Pancreas (tissue), 10 donors: ENCODE measurements around the gene SLC4A5. TPM values are rescaled to one million over a fixed set of nuclear protein-coding genes. Genes with fewer than 3 reads are reported as not detected.
A peak's percentile ranks its signal among the peaks of the same experiment; 100 is the strongest.

Experiments
- ATAC-seq, 4 donors: fragments of 200-7000 bp; cut with Tn5 transposase; one replicate each; pipeline versions ENCODE4 v1.8.0 to v1.9.1; 2020; ENCODE audit warnings: mild to moderate bottlenecking in 4 of 4, moderate library complexity in 4 of 4
- DNase-seq, 6 donors: peaks; one replicate each; pipeline ENCODE4 v3.0.0-alpha.2; 2020
- FAIRE-seq: peaks from 2 replicates; lab custom pipeline; 2012; peaks lifted over from hg19 to GRCh38; lab: Jason Lieb, UNC
- H3K27ac ChIP-seq, 4 donors: fragments of 200-600 bp; sonication (generic); 1 replicate in 3 of 4; 2 replicates in 1 of 4; pipeline versions ENCODE4 v1.5.0 to v1.8.0; 2020
- H3K27me3 ChIP-seq, 4 donors: fragments of 200-600 bp; one replicate each; pipeline ENCODE4 v1.8.0; 2021
- H3K36me3 ChIP-seq, 3 donors: fragments of 200-600 bp; sonication (generic) in 1 of 3; one replicate each; pipeline versions ENCODE4 v1.5.0 to v1.8.0; 2020 to 2021
- H3K4me1 ChIP-seq, 3 donors: fragments of 200-600 bp; one replicate each; pipeline ENCODE4 v1.8.0; 2021
- H3K4me3 ChIP-seq, 4 donors: fragments of 200-600 bp; sonication (generic) in 2 of 4; one replicate each; pipeline versions ENCODE4 v1.5.0 to v1.8.0; 2020 to 2021
- H3K9me3 ChIP-seq, 4 donors: fragments of 200-600 bp; one replicate each; pipeline ENCODE4 v1.8.0; 2021
- WGBS, 2 donors: extraction: QIAGEN DNeasy Blood & Tissue Kit; methylation state at CpG; one replicate each; pipeline ENCODE4 v1.1.7; 2013; 5-methylcytosine and 5-hydroxymethylcytosine counted together
- intact Hi-C, 3 donors: fragments of 100-400 bp; cut with DNase I; formaldehyde crosslinking; loops; one replicate each; pipeline versions ENCODE4 v1.11.1 to v1.14.2; 2022
- polyA plus RNA-seq, 2 donors: library from polyadenylated mRNA; stranded (reverse); fragments of 200-250 nt; gene quantifications; one replicate each; pipeline ENCODE4 v1.2.3, GENCODE V29; 2013
- total RNA-seq, 6 donors: library from RNA; stranded (reverse); fragmentation: NEBNext Ultra II Directional in 4 of 6; extraction: Animal tissue kit (Norgen Biotek cat#: 25700) in 4 of 6; gene quantifications; one replicate each; pipeline versions ENCODE4 v1.2.1 to v1.2.4, GENCODE V29; 2021 to 2023
- TF ChIP-seq, protein P1 (sequence below), 4 donors: fragments of 200-600 bp; sonication (generic) in 3 of 4; IDR thresholded peaks; one replicate each; pipeline versions ENCODE4 v1.5.0 to v1.8.0; 2021; ENCODE audit warnings: antibody characterized with exemption in 4 of 4
- donor health status: healthy with polysubstance abuse.
- donor health status: DM: no; HTN: no; CAD: no; lungs with moderate emphysema.
- donor health status: DM: no; HTN: no; CAD: no.
- donor health status: control.
- donor health status: control.
- donor health status: Bipolar disorder and iron deficiency.
- donor health status: DM: yes; HTN: yes; CAD: no.
- donor health status: DM: no; HTN: no; CAD: no.
- donor health status: DM: no; HTN: no; CAD: no.
- donor health status: DM: yes; HTN: yes; CAD: no.

SLC4A5 gene
- total and polyA plus RNA-seq, 8 donors = 0.60 to 2.2 (median 1.4) TPM

DNA sequence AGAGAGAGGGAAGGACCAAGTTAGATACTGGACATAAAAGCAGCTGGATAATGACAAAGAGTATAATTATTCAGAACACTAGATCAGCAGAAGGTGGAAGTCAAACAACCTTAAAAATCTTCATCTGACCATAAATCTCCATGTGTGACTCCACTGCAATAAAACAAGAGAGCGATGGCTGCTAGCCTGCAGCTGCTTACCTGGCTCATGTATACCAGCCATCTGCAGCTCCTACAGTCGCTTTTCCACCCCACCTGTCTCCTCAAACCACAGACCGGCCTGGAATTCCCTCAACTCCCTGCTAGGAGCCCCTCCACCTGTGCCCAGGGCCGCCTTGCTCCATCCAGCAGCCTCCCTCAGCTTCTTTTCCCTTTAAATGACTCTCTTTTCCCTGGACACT, 64.5 kb downstream of the SLC4A5 start:
- ATAC-seq = no peak
- H3K4me1 ChIP-seq = no peaks in the 10 kb centered on the region
- H3K9me3 ChIP-seq = no peaks in the 10 kb centered on the region
- 72 to 76% methylated on average over 4 of the region's 4 CpGs for WGBS, 2 donors
- no peak overlapping the region for H3K4me3 ChIP-seq
- FAIRE-seq = no peak
- no peaks in the 10 kb centered on the region for H3K27me3 ChIP-seq
- no peak overlapping the region for H3K27ac ChIP-seq
- DNase-seq = no peak
- intact Hi-C loops = no loop called here
- TF ChIP-seq, protein P1, sequence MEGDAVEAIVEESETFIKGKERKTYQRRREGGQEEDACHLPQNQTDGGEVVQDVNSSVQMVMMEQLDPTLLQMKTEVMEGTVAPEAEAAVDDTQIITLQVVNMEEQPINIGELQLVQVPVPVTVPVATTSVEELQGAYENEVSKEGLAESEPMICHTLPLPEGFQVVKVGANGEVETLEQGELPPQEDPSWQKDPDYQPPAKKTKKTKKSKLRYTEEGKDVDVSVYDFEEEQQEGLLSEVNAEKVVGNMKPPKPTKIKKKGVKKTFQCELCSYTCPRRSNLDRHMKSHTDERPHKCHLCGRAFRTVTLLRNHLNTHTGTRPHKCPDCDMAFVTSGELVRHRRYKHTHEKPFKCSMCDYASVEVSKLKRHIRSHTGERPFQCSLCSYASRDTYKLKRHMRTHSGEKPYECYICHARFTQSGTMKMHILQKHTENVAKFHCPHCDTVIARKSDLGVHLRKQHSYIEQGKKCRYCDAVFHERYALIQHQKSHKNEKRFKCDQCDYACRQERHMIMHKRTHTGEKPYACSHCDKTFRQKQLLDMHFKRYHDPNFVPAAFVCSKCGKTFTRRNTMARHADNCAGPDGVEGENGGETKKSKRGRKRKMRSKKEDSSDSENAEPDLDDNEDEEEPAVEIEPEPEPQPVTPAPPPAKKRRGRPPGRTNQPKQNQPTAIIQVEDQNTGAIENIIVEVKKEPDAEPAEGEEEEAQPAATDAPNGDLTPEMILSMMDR (IDR thresholded peaks at IDR 0.05) = no peak
- no peaks in the 10 kb centered on the region for H3K36me3 ChIP-seq

DNA sequence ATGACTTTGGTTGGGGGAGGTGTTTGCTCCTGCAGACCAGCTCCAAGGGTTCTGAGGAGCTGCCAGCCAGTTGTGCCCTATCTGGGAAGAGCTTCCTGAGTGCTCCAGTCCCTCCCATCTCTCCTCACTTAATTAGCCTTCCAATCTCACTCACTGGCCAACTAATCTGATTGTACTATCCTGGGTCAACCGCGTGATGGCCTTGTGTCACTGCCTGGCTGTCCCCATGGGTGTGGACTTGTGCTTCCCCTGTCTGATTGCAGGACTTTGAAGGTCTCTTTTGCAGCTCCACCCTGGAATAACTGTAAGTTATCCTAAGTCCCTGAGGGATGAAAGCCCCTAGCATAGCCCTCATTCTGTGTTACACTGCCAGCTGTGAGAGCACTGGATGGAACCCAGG, 65.0 kb downstream of the SLC4A5 start:
- no peak overlapping the region for H3K4me3 ChIP-seq
- no peaks in the 10 kb centered on the region for H3K36me3 ChIP-seq
- H3K9me3 ChIP-seq = no peaks in the 10 kb centered on the region
- TF ChIP-seq, protein P1 (IDR thresholded peaks at IDR 0.05) = no peak
- intact Hi-C loops = no loop called here
- no peaks in the 10 kb centered on the region for H3K4me1 ChIP-seq
- 54 to 67% methylated on average over 2 of the region's 2 CpGs for WGBS, 2 donors
- ATAC-seq (no peak), FAIRE-seq (no peak), DNase-seq (no peak)
- H3K27ac ChIP-seq = no peak overlapping the region
- H3K27me3 ChIP-seq = no peaks in the 10 kb centered on the region

DNA sequence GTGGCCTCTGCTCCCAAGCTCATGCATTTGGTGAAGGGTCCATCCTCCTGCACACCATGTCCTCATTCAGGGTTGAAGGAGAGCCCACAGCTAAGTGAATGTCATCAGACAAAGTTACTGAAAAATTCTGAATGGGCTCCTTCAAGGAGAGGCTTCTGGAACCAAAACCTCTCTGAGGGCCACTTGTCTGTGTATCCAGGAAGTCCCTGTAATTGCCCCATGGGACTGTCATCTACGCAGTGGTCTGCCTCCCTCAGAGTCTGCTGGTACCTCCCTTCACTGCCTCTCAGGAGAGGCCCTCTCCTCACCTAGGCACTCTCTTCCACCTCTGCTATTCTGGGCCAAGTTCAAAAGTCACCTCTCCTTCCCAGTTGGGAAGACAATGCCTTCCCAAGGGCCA, 68.0 kb downstream of the SLC4A5 start:
- H3K4me1 ChIP-seq = no peaks in the 10 kb centered on the region
- ATAC-seq (no peak), DNase-seq (no peak), FAIRE-seq (no peak)
- no peaks in the 10 kb centered on the region for H3K27me3 ChIP-seq
- H3K36me3 ChIP-seq = no peaks in the 10 kb centered on the region
- H3K27ac ChIP-seq = no peak overlapping the region
- intact Hi-C loops = no loop called here
- TF ChIP-seq, protein P1 (IDR thresholded peaks at IDR 0.05) = no peak
- H3K9me3 ChIP-seq = no peaks in the 10 kb centered on the region
- H3K4me3 ChIP-seq = no peak overlapping the region
- WGBS, 2 donors = 82 to 92% methylated on average over 1 of the region's 1 CpG

DNA sequence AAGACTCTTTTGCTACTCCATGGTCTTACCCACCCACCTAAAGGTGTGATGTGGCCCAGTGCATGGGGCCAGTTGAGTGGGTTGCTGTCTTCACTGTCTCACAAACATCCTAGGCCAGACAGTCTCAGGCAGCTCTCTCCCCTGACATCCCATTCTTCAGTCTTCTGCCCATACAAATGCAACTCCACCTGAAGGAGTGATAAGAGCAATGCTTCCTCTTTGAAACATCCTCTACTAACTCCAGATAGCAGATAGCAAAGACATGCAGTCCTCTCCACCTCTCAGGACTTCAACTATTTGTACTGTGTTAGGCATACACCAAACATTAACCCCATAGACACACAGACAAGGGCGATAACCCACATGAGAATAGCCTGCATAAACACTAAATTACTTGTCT, 73.5 kb downstream of the SLC4A5 start:
- WGBS, 2 donors = 86 to 87% methylated on average over 1 of the region's 1 CpG
- no peak for FAIRE-seq
- H3K9me3 ChIP-seq = no peaks in the 10 kb centered on the region
- intact Hi-C loops = no loop called here
- no peaks in the 10 kb centered on the region for H3K36me3 ChIP-seq
- no peak overlapping the region for H3K4me3 ChIP-seq
- H3K4me1 ChIP-seq = no peaks in the 10 kb centered on the region
- H3K27ac ChIP-seq = no peak overlapping the region
- H3K27me3 ChIP-seq = no peaks in the 10 kb centered on the region
- no peak for DNase-seq
- TF ChIP-seq, protein P1 (IDR thresholded peaks at IDR 0.05) = no peak
- ATAC-seq = no peak

DNA sequence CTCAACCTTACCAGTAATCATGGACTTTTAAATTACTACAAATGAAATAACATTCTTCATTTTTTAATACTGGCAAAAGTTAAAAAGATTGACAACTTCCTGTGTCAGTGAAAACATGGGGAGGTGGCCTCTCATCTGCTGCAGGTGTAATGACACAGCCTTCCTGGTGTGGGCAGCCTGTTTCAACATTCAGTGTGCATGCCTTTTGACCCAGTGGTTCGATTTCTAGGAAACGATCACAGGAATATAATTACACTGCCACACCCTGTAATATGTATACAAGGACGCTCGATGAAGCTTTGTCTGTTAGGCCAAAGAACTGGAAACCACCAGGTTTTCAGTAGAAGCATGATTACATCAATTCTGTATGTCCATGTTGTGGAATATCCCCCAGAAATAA, 76.1 kb downstream of the SLC4A5 start:
- TF ChIP-seq, protein P1 (IDR thresholded peaks at IDR 0.05) = no peak
- intact Hi-C loops = no loop called here
- Histone ChIP-seq H3K9me3 (no peaks in the 10 kb centered on the region), H3K27ac (no peak overlapping the region), H3K4me1 (no peaks in the 10 kb centered on the region), H3K27me3 (no peaks in the 10 kb centered on the region), H3K4me3 (no peak overlapping the region), H3K36me3 (no peaks in the 10 kb centered on the region)
- peak in 3 of 4 donors; percentile 59 to 81 (median 69) for ATAC-seq
- peak in 1 of 6 donors; percentile 21 for DNase-seq
- no peak for FAIRE-seq
- 8% methylated on average over 4 of the region's 4 CpGs for WGBS, 2 donors
